Nephron (organoid): ENCODE measurements around the gene ID1.

ENCODE experiments used
- H3K27ac Mint-ChIP-seq, 3 experiments: 2 replicates each; pipeline ENCODE4 v1.8.0; 2020; ENCODE audit warnings: mixed read lengths in 3 of 3, mild to moderate bottlenecking in 2 of 3, moderate library complexity in 1 of 3
- H3K27me3 Mint-ChIP-seq: 2 replicates; pipeline ENCODE4 v1.8.0; 2021; ENCODE audit warnings: low read depth, mild to moderate bottlenecking, moderate library complexity, mixed read lengths
- H3K36me3 Mint-ChIP-seq: 2 replicates; pipeline ENCODE4 v1.8.0; 2020; ENCODE audit warnings: low read depth, mixed read lengths
- H3K4me1 Mint-ChIP-seq: 2 replicates; pipeline ENCODE4 v1.8.0; 2020; ENCODE audit warnings: mixed read lengths
- H3K4me3 Mint-ChIP-seq, 3 experiments: 2 replicates each; pipeline ENCODE4 v1.8.0; 2020; ENCODE audit warnings: mild to moderate bottlenecking in 3 of 3, mixed read lengths in 3 of 3, moderate library complexity in 2 of 3
- H3K9me3 Mint-ChIP-seq: 2 replicates; pipeline ENCODE4 v1.8.0; 2020; ENCODE audit warnings: mixed read lengths
- CTCF ChIP-seq, 3 experiments: fragments of 200-600 bp; sonication (generic); IDR thresholded peaks; one replicate each; pipeline ENCODE4 v1.5.0; 2021; ENCODE audit warnings: antibody characterized with exemption in 3 of 3; ENCODE audit not compliant: unreplicated experiment in 3 of 3

The ID1 gene

GRCh38 chr20:31568041-31568731, 36.9 kb upstream of the ID1 start:
- Mint-ChIP-seq H3K4me1 (peaks cover 47% of the 10 kb centered on the region), H3K36me3 (peaks cover 11% of the 10 kb centered on the region), H3K9me3 (no peaks in the 10 kb centered on the region), H3K27ac (peak overlapping the region; percentile 87 to 94 (median 89)), H3K27me3 (no peaks in the 10 kb centered on the region), H3K4me3 (no peak overlapping the region)
- no peak for TF ChIP-seq CTCF (IDR thresholded peaks at IDR 0.05; ENCODE audit: unreplicated experiment in 3 of 3)

GRCh38 chr20:31568773-31569162, 36.3 kb upstream of the ID1 start:
- peaks cover 53% of the 10 kb centered on the region for H3K4me1 Mint-ChIP-seq
- H3K27ac Mint-ChIP-seq, result peak overlapping the region; percentile 87 to 94 (median 89)
- no peak for TF ChIP-seq CTCF (IDR thresholded peaks at IDR 0.05; ENCODE audit: unreplicated experiment in 3 of 3)
- H3K36me3 Mint-ChIP-seq, result peaks cover 11% of the 10 kb centered on the region
- no peaks in the 10 kb centered on the region for H3K27me3 Mint-ChIP-seq
- H3K9me3 Mint-ChIP-seq, result no peaks in the 10 kb centered on the region
- peak overlapping the region in 2 of 3 experiments; percentile 16 to 38 for H3K4me3 Mint-ChIP-seq

GRCh38 chr20:31569163-31570020, 35.7 kb upstream of the ID1 start:
- peak overlapping the region in 2 of 3 experiments; percentile 16 to 38 for H3K4me3 Mint-ChIP-seq
- H3K36me3 Mint-ChIP-seq, result peaks cover 6% of the 10 kb centered on the region
- H3K27ac Mint-ChIP-seq, result peak overlapping the region; percentile 87 to 94 (median 89)
- TF ChIP-seq CTCF (IDR thresholded peaks at IDR 0.05; ENCODE audit: unreplicated experiment in 3 of 3), result peak; percentile 77 to 90 (median 83)
- H3K27me3 Mint-ChIP-seq, result no peaks in the 10 kb centered on the region
- H3K9me3 Mint-ChIP-seq, result no peaks in the 10 kb centered on the region
- peaks cover 58% of the 10 kb centered on the region for H3K4me1 Mint-ChIP-seq

GRCh38 chr20:31570021-31570463, 35.0 kb upstream of the ID1 start:
- peaks cover 58% of the 10 kb centered on the region for H3K4me1 Mint-ChIP-seq
- peak overlapping the region; percentile 87 to 94 (median 89) for H3K27ac Mint-ChIP-seq
- H3K27me3 Mint-ChIP-seq, result no peaks in the 10 kb centered on the region
- no peak for TF ChIP-seq CTCF (IDR thresholded peaks at IDR 0.05; ENCODE audit: unreplicated experiment in 3 of 3)
- no peak overlapping the region for H3K4me3 Mint-ChIP-seq
- H3K36me3 Mint-ChIP-seq, result peaks cover 4% of the 10 kb centered on the region
- no peaks in the 10 kb centered on the region for H3K9me3 Mint-ChIP-seq

GRCh38 chr20:31570735-31571617, 34.1 kb upstream of the ID1 start:
- peak overlapping the region; percentile 90 to 97 (median 97) for H3K27ac Mint-ChIP-seq
- no peak for TF ChIP-seq CTCF (IDR thresholded peaks at IDR 0.05; ENCODE audit: unreplicated experiment in 3 of 3)
- H3K4me1 Mint-ChIP-seq, result peaks cover 58% of the 10 kb centered on the region
- peak overlapping the region; percentile 78 to 87 (median 82) for H3K4me3 Mint-ChIP-seq
- no peaks in the 10 kb centered on the region for H3K27me3 Mint-ChIP-seq
- no peaks in the 10 kb centered on the region for H3K36me3 Mint-ChIP-seq
- no peaks in the 10 kb centered on the region for H3K9me3 Mint-ChIP-seq
